Vagina (tissue), 2 donors: Measurements from ENCODE around the gene UROC1.

Source experiments
- POLR2AphosphoS5 ChIP-seq, 2 donors: sonication (generic); formaldehyde crosslinking; IDR thresholded peaks; one replicate each; pipeline ENCODE4 v1.9.0; 2017; ENCODE audit warnings: antibody characterized with exemption in 2 of 2, mild to moderate bottlenecking in 2 of 2, low read depth in 1 of 2; ENCODE audit not compliant: insufficient read depth in 1 of 2
- TF ChIP-seq, protein P1 (sequence below), 3 experiments: fragments of 450-650 bp in 2 of 3; fragments of 200-600 bp in 1 of 3; sonication (generic) in 1 of 3; IDR thresholded peaks; one replicate each; pipeline ENCODE4 v1.5.1; 2017 to 2019; ENCODE audit warnings: antibody characterized with exemption in 3 of 3, mild to moderate bottlenecking in 2 of 3, moderate library complexity in 2 of 3

DNA sequence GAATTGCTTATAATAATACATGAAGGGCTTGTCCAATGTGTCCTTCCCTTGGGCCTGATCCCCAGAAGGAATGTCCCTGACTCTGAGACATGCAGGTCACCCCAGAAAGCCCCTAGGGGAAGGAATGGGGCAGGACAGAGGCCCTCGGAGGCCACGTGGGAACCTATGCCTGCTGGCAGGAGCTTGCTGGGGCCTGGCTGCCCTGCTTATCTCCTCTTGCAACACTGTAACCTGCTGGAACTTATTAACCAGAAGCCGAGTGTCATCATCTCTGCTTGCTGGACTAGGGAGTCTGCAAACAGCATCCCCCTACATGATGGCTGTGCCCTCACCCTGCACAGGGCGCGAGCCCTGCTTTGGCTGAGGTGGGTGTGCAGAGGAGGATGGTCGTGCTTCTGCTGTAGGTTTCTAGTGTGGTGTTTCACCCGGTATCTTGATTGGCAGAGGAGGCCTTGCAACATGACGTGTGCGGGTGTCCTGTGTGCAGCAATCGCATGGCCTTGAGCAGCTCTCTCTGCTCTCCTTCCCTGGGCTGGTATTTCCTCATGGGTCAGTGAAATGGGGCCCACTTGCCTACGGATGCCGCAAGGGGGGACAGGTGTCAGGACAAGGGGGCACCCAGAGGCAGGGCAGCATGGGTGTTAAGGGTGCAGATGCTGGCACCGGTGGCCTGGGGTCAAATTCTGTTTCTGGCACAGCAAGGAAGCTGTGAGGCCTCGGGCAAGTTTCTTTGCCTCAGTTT, 11.4 kb upstream of the UROC1 start:
- TF ChIP-seq, protein P1, sequence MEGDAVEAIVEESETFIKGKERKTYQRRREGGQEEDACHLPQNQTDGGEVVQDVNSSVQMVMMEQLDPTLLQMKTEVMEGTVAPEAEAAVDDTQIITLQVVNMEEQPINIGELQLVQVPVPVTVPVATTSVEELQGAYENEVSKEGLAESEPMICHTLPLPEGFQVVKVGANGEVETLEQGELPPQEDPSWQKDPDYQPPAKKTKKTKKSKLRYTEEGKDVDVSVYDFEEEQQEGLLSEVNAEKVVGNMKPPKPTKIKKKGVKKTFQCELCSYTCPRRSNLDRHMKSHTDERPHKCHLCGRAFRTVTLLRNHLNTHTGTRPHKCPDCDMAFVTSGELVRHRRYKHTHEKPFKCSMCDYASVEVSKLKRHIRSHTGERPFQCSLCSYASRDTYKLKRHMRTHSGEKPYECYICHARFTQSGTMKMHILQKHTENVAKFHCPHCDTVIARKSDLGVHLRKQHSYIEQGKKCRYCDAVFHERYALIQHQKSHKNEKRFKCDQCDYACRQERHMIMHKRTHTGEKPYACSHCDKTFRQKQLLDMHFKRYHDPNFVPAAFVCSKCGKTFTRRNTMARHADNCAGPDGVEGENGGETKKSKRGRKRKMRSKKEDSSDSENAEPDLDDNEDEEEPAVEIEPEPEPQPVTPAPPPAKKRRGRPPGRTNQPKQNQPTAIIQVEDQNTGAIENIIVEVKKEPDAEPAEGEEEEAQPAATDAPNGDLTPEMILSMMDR (IDR thresholded peaks at IDR 0.05), result no peak
- TF ChIP-seq POLR2AphosphoS5 (IDR thresholded peaks at IDR 0.05; ENCODE audit: insufficient read depth in 1 of 2, low read depth in 1 of 2), result no peak
